Ishikawa (cell line): Measurements from ENCODE around the gene MYADM.

Experiments
- EP300 ChIP-seq: IDR thresholded peaks from 2 replicates; pipeline ENCODE4 v1.6.1; 2012; ENCODE audit warnings: borderline replicate concordance
- FOXM1 ChIP-seq: IDR thresholded peaks from 2 replicates; pipeline ENCODE4 v1.6.1; 2012; ENCODE audit warnings: low read depth, borderline replicate concordance
- TF ChIP-seq, protein P1 (sequence below): IDR thresholded peaks from 2 replicates; pipeline ENCODE4 v1.6.1; 2012; ENCODE audit warnings: low read depth, mild to moderate bottlenecking

DNA sequence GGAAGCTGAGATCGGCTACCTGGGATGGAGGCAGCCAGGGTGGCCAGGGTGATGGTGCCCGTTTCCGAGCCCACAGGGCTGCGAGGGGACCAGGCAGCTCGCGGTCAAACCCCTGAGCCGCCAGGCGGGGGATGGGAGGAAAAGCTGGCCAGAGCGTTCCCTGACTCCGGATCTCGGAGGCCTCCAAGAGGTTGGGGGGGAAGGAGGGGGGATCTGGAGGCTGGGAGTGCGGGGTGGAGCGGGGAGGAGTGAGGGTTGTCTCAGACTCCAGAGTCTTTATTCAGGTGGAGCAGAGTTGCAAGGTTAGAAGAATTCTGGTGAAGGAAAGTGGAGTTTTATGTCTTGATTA is 42.5 kb downstream of the MYADM start:
- TF ChIP-seq, protein P1, sequence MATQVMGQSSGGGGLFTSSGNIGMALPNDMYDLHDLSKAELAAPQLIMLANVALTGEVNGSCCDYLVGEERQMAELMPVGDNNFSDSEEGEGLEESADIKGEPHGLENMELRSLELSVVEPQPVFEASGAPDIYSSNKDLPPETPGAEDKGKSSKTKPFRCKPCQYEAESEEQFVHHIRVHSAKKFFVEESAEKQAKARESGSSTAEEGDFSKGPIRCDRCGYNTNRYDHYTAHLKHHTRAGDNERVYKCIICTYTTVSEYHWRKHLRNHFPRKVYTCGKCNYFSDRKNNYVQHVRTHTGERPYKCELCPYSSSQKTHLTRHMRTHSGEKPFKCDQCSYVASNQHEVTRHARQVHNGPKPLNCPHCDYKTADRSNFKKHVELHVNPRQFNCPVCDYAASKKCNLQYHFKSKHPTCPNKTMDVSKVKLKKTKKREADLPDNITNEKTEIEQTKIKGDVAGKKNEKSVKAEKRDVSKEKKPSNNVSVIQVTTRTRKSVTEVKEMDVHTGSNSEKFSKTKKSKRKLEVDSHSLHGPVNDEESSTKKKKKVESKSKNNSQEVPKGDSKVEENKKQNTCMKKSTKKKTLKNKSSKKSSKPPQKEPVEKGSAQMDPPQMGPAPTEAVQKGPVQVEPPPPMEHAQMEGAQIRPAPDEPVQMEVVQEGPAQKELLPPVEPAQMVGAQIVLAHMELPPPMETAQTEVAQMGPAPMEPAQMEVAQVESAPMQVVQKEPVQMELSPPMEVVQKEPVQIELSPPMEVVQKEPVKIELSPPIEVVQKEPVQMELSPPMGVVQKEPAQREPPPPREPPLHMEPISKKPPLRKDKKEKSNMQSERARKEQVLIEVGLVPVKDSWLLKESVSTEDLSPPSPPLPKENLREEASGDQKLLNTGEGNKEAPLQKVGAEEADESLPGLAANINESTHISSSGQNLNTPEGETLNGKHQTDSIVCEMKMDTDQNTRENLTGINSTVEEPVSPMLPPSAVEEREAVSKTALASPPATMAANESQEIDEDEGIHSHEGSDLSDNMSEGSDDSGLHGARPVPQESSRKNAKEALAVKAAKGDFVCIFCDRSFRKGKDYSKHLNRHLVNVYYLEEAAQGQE, result no peak
- TF ChIP-seq FOXM1, result no peak
- TF ChIP-seq EP300, result no peak
